Measurements from ENCODE around the gene SFRP2.
A peak's percentile ranks its signal among the peaks of the same experiment; 100 is the strongest.

SFRP2 gene

GRCh38 chr4:153794006-153794405 is 5.1 kb upstream of the SFRP2 start:
- no peak for DNase-seq

- DNase-seq: no peak
These were observed 3.9 kb upstream of the SFRP2 start for GRCh38 chr4:153792618-153793247.

GRCh38 chr4:153791746-153792617 is 3.1 kb upstream of the SFRP2 start:
- DNase-seq: no peak

- DNase-seq: peak in 1 of 4 experiments; percentile 7
These were observed 2.2 kb upstream of the SFRP2 start for GRCh38 chr4:153790962-153791551.

- no peak for DNase-seq
These were observed 1.6 kb upstream of the SFRP2 start for GRCh38 chr4:153790500-153790865.

GRCh38 chr4:153789741-153790499 is 1.0 kb upstream of the SFRP2 start:
- DNase-seq: no peak

- no peak for DNase-seq
These were observed 851 bp downstream of the SFRP2 start for GRCh38 chr4:153788051-153788412.

GRCh38 chr4:153787575-153787974 is 1.3 kb downstream of the SFRP2 start:
- no peak for DNase-seq

GRCh38 chr4:153787061-153787560 is 1.8 kb downstream of the SFRP2 start:
- no peak for DNase-seq

- DNase-seq: no peak
These were observed 2.8 kb downstream of the SFRP2 start for GRCh38 chr4:153785910-153786721.

- no peak for DNase-seq
These were observed 4.7 kb downstream of the SFRP2 start for GRCh38 chr4:153784166-153784699.

- DNase-seq: no peak
These were observed 6.3 kb downstream of the SFRP2 start for GRCh38 chr4:153782581-153782980.

GRCh38 chr4:153781717-153782416 is 7.0 kb downstream of the SFRP2 start:
- DNase-seq: no peak

- DNase-seq: no peak
These were observed 7.6 kb downstream of the SFRP2 start for GRCh38 chr4:153781280-153781679.

GRCh38 chr4:153780876-153781275 is 8.0 kb downstream of the SFRP2 start:
- DNase-seq: no peak

GRCh38 chr4:153780221-153780620 is 8.7 kb downstream of the SFRP2 start:
- no peak for DNase-seq

GRCh38 chr4:153778383-153778782 is 10.5 kb downstream of the SFRP2 start:
- no peak for DNase-seq

- DNase-seq: no peak
These were observed 11.5 kb downstream of the SFRP2 start for GRCh38 chr4:153777421-153777820.

GRCh38 chr4:153776601-153777000 is 12.3 kb downstream of the SFRP2 start:
- no peak for DNase-seq

GRCh38 chr4:153773236-153773690 is 15.6 kb downstream of the SFRP2 start:
- no peak for DNase-seq

- no peak for DNase-seq
These were observed 17.8 kb downstream of the SFRP2 start for GRCh38 chr4:153771046-153771445.
